Measurements from ENCODE around the gene EPAS1. TPM values are rescaled to one million over a fixed set of nuclear protein-coding genes. Genes with fewer than 3 reads are reported as not detected.

EPAS1 gene
- polyA plus RNA-seq, 1 of the 3 experiments (the other 2 are of a cell fraction) = 69.2 TPM

DNA sequence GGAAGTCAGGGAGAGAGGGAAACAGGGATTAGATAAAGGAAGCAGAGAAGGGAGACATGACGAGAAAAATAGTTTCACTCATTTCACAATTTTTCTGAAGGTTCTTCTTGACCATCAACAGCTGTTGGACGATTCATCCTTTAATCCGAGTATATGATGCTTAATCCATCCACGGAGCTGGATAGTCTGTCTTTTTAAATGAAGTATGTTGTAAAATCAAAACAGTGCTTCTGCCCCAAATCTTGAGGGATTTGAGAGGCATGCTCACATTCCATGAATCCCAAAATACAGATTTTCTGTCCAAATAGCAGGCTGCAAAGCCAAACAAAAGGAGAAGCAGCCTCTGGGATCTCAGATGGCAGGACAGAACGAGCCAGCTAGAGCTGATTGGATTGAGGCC lies 47.5 kb downstream of the EPAS1 start:
- Histone ChIP-seq H3K9me3 (no peaks in the 10 kb centered on the region), H3K36me3 (replicated peaks in 1 of 2; ENCODE audit: control insufficient read depth in 1 of 2, insufficient read depth in 2 of 2, low read length in 1 of 2) (peaks cover 8 to 30% of the 10 kb centered on the region in 2 experiments), H2AFZ (ENCODE audit: low read depth) (no peak overlapping the region), H3F3A (replicated peaks; ENCODE audit: insufficient read depth) (no peaks in the 10 kb centered on the region), H3K4me2 (no peak overlapping the region), H3K27me3 (ENCODE audit: insufficient read depth) (no peaks in the 10 kb centered on the region), H3K4me3 (ENCODE audit: low read depth in 2 of 2, low read length in 1 of 2) (no peak overlapping the region), H3K9me2 (no peaks in the 10 kb centered on the region), H4K20me1 (ENCODE audit: insufficient read depth) (peaks cover 18% of the 10 kb centered on the region), H3K27ac (ENCODE audit: low read depth in 2 of 2, low read length in 1 of 2) (peak overlapping the region in 1 of 2 experiments; percentile 99; a peak in 2 of 4 replicates), H3K9ac (no peak overlapping the region), H3K4me1 (ENCODE audit: control insufficient read depth in 1 of 2, insufficient read depth in 2 of 2, low read depth in 1 of 2, low read length in 1 of 2) (peaks cover 11 to 89% of the 10 kb centered on the region in 2 experiments), H3K79me2 (ENCODE audit: insufficient read depth) (peaks cover 73% of the 10 kb centered on the region)
- DNase-seq = no peak
- CTCF ChIA-PET = interaction anchor here (0.7 to 17.7 kb wide), 4 partner anchors 10 to 56 kb away, joined by 3 to 194 read pairs (median 4); no protein-coding TSS in a partner anchor
- TF ChIP-seq MAX (IDR thresholded peaks at IDR 0.05; ENCODE audit: low read depth) = no peak
- TF ChIP-seq MEF2A (IDR thresholded peaks at IDR 0.05; ENCODE audit: borderline replicate concordance, low read depth) = no peak
- no peak for TF ChIP-seq GABPA (IDR thresholded peaks at IDR 0.05; ENCODE audit: low read depth)
- no peak for TF ChIP-seq CHD2 (IDR thresholded peaks at IDR 0.05; ENCODE audit: low read length, partially characterized antibody)
- no peak for TF ChIP-seq RCOR1 (IDR thresholded peaks at IDR 0.05; ENCODE audit: low read length)
- no peak for TF ChIP-seq RAD21 (IDR thresholded peaks at IDR 0.05; ENCODE audit: low read length)
- no peak for TF ChIP-seq GATA2 (CRISPR knock-in tag; IDR thresholded peaks at IDR 0.05)
- TF ChIP-seq, protein P1, sequence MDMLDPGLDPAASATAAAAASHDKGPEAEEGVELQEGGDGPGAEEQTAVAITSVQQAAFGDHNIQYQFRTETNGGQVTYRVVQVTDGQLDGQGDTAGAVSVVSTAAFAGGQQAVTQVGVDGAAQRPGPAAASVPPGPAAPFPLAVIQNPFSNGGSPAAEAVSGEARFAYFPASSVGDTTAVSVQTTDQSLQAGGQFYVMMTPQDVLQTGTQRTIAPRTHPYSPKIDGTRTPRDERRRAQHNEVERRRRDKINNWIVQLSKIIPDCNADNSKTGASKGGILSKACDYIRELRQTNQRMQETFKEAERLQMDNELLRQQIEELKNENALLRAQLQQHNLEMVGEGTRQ (IDR thresholded peaks at IDR 0.05; ENCODE audit: borderline replicate concordance, low read depth, low read length) = no peak
- TF ChIP-seq TAF1 (IDR thresholded peaks at IDR 0.05; ENCODE audit: borderline replicate concordance, low read depth, low read length) = no peak
- TF ChIP-seq RFX5 (IDR thresholded peaks at IDR 0.05; ENCODE audit: low read length) = no peak
- TF ChIP-seq NFIC (IDR thresholded peaks at IDR 0.05; ENCODE audit: borderline replicate concordance) = no peak
- 94% methylated on average over 5 of the region's 5 CpGs for WGBS (ENCODE audit: low lambda C conversion rate)
- POLR2A ChIA-PET = no interaction called here

GRCh38 chr2:46345775-46346174 lies 48.6 kb downstream of the EPAS1 start:
- H4K20me1 ChIP-seq (ENCODE audit: insufficient read depth) = peaks cover 18% of the 10 kb centered on the region
- H3K4me3 ChIP-seq (ENCODE audit: low read depth in 2 of 2, low read length in 1 of 2) = no peak overlapping the region
- H3K9ac ChIP-seq = no peak overlapping the region
- peak overlapping the region in 1 of 2 experiments; percentile 81; a peak in 2 of 4 replicates for H3K27ac ChIP-seq (ENCODE audit: low read depth in 2 of 2, low read length in 1 of 2)
- POLR2A ChIA-PET = no interaction called here
- H3K79me2 ChIP-seq (ENCODE audit: insufficient read depth) = peaks cover 62% of the 10 kb centered on the region
- no peak for TF ChIP-seq GATA2 (CRISPR knock-in tag; IDR thresholded peaks at IDR 0.05)
- TF ChIP-seq, protein P2, sequence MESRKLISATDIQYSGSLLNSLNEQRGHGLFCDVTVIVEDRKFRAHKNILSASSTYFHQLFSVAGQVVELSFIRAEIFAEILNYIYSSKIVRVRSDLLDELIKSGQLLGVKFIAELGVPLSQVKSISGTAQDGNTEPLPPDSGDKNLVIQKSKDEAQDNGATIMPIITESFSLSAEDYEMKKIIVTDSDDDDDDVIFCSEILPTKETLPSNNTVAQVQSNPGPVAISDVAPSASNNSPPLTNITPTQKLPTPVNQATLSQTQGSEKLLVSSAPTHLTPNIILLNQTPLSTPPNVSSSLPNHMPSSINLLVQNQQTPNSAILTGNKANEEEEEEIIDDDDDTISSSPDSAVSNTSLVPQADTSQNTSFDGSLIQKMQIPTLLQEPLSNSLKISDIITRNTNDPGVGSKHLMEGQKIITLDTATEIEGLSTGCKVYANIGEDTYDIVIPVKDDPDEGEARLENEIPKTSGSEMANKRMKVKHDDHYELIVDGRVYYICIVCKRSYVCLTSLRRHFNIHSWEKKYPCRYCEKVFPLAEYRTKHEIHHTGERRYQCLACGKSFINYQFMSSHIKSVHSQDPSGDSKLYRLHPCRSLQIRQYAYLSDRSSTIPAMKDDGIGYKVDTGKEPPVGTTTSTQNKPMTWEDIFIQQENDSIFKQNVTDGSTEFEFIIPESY (IDR thresholded peaks at IDR 0.05; ENCODE audit: borderline replicate concordance, low read depth) = no peak
- TF ChIP-seq ELF1 (IDR thresholded peaks at IDR 0.05) = no peak
- TF ChIP-seq, protein P3, sequence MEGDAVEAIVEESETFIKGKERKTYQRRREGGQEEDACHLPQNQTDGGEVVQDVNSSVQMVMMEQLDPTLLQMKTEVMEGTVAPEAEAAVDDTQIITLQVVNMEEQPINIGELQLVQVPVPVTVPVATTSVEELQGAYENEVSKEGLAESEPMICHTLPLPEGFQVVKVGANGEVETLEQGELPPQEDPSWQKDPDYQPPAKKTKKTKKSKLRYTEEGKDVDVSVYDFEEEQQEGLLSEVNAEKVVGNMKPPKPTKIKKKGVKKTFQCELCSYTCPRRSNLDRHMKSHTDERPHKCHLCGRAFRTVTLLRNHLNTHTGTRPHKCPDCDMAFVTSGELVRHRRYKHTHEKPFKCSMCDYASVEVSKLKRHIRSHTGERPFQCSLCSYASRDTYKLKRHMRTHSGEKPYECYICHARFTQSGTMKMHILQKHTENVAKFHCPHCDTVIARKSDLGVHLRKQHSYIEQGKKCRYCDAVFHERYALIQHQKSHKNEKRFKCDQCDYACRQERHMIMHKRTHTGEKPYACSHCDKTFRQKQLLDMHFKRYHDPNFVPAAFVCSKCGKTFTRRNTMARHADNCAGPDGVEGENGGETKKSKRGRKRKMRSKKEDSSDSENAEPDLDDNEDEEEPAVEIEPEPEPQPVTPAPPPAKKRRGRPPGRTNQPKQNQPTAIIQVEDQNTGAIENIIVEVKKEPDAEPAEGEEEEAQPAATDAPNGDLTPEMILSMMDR (IDR thresholded peaks at IDR 0.05) = no peak
- TF ChIP-seq POLR2AphosphoS5 (IDR thresholded peaks at IDR 0.05; ENCODE audit: low read depth, low read length) = no peak
- TF ChIP-seq EP300 (IDR thresholded peaks at IDR 0.05; ENCODE audit: borderline replicate concordance in 1 of 2, low read depth in 1 of 2, low read length in 1 of 2) = no peak
- TF ChIP-seq FOXJ3 (CRISPR knock-in tag; IDR thresholded peaks at IDR 0.05) = no peak
- no peak overlapping the region for H2AFZ ChIP-seq (ENCODE audit: low read depth)
- H3K36me3 ChIP-seq (replicated peaks in 1 of 2; ENCODE audit: control insufficient read depth in 1 of 2, insufficient read depth in 2 of 2, low read length in 1 of 2) = peaks cover 14 to 33% of the 10 kb centered on the region in 2 experiments
- H3K4me2 ChIP-seq = no peak overlapping the region
- no peaks in the 10 kb centered on the region for H3K27me3 ChIP-seq (ENCODE audit: insufficient read depth)
- no peaks in the 10 kb centered on the region for H3K9me2 ChIP-seq
- no peaks in the 10 kb centered on the region for H3F3A ChIP-seq (replicated peaks; ENCODE audit: insufficient read depth)
- no peak for DNase-seq
- H3K4me1 ChIP-seq (ENCODE audit: control insufficient read depth in 1 of 2, insufficient read depth in 2 of 2, low read depth in 1 of 2, low read length in 1 of 2) = peaks cover under 1 to 87% of the 10 kb centered on the region in 2 experiments; a peak in 2 of 4 replicates
- CTCF ChIA-PET = interaction anchor here (0.8 to 17.7 kb wide), 6 partner anchors 12 to 1422 kb away, joined by 3 to 194 read pairs (median 4); no protein-coding TSS in a partner anchor
- 94% methylated on average over 3 of the region's 3 CpGs for WGBS (ENCODE audit: low lambda C conversion rate)
- no peaks in the 10 kb centered on the region for H3K9me3 ChIP-seq
